ENCODE measurements around the gene CELF4.

CELF4 gene

GRCh38 chr18:37547196-37547827 lies 18.3 kb downstream of the CELF4 start:
- no peak for DNase-seq (ENCODE audit: low read depth in 2 of 2)

DNA sequence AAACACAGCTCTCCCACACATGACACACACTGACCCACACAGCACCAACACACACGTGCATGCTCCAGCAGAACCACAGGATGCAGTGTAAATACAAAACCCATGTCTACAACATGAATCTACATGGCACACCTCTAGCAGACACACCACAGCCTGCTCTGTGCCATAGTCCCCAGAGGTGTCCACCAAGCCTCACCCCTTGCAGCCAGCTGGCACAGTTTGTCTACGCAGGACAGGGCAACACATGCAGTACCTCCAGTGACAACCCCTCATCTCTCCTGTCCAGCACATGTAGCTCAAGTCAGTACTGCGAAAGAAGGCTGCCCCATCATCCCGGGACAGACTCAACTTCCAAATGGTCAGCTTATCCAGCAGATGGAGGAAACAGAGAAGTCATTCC lies 18.9 kb downstream of the CELF4 start:
- no peak for DNase-seq (ENCODE audit: low read depth in 2 of 2)

DNA sequence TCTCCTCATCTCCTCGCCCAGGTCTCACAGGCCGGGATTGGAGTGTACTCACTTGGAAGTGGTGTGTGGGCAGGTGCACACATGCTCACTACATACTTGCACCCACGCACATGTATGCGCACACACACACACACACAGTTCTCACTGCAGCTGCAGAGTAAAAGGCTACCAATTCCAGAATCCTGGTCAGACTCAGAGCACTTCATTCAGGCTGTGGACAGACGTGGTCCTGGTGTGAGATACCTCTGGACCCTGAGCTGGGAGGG lies 19.4 kb downstream of the CELF4 start:
- no peak for DNase-seq (ENCODE audit: low read depth in 2 of 2)

GRCh38 chr18:37545461-37546271 lies 19.9 kb downstream of the CELF4 start:
- no peak for DNase-seq (ENCODE audit: low read depth in 2 of 2)

- no peak for DNase-seq (ENCODE audit: low read depth in 2 of 2)
These were observed 20.9 kb downstream of the CELF4 start for GRCh38 chr18:37544713-37545112.

- no peak for DNase-seq (ENCODE audit: low read depth in 2 of 2)
These were observed 21.4 kb downstream of the CELF4 start for GRCh38 chr18:37544217-37544616.

DNA sequence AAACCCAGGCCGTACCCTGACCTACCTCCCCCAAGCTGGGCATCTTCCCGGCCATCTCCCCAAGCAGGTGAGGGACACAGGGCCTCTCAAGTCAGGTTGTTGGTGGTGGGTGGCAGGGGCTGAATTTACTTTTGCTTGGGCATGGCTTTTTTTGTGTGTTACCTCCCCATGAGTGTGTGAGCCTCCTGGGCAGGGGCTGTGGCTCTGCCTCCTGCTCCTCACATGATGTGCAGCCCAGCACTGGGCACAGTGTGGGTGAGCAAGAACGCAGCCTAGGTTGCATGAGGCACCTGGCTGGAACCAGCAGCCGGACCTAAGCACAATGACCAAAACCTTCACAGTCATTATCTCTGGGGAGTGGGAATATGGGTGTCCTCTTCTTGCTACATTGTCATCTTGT lies 22.3 kb downstream of the CELF4 start:
- no peak for DNase-seq (ENCODE audit: low read depth in 2 of 2)

DNA sequence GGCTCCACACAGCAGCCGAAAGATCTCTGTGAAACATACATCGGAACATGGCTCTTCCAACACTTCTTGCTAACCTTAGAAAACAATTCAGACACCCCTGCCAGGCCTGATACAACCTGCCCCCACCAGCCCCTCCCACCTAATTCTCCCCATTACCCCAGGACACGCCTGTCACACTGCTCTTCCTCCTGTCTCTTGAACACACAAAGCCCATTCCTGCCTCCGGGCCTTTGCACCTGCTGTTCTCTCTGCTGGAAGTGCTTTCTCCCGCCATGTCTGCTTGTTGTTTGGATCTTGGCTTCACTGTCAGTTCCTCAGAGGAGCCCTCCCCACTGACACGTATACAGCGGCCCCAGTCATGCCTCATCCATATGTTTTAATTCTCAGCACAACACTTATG lies 24.1 kb downstream of the CELF4 start:
- no peak for DNase-seq (ENCODE audit: low read depth in 2 of 2)

DNA sequence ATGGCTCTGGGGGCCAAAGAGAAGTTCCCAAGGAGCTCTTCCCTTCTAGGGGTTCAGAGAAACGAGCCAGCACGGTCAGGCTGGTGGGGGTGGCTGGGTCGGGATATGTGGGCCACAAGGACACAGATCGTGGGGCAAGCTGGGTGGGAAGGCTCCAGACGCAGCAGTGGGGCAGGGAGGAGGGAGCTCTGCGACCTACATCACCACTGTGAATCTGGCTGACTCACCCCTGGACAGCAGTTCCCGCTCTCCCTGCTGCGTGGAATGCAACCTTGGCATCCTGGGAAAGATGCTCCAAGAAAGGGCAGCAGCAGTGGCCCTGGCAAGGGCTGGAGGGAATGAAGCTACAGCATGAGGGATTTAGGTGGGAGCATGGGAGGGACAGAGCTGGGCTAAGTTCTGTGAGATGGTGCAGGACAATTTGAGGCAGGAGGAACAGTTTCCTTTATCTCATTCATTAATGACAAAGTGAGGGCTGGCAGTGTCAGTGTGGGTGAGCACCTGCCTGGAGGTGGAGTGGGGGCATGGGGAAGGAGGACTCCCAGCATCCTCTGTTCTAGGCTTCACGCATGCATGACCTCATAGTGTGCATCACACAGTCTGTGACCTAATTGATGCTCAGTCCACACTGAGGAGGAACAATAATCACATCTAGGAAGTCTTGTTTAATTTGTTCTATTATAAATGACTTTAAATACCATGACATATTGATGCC lies 25.0 kb downstream of the CELF4 start:
- no peak for DNase-seq (ENCODE audit: low read depth in 2 of 2)

- DNase-seq (ENCODE audit: low read depth in 2 of 2), result no peak
These were observed 26.4 kb downstream of the CELF4 start for GRCh38 chr18:37539236-37539635.

GRCh38 chr18:37538526-37539205 lies 26.9 kb downstream of the CELF4 start:
- DNase-seq (ENCODE audit: low read depth in 2 of 2), result no peak

- DNase-seq (ENCODE audit: low read depth in 2 of 2), result peak; percentile 49 to 51
These were observed 27.6 kb downstream of the CELF4 start for GRCh38 chr18:37537868-37538525.

- DNase-seq (ENCODE audit: low read depth in 2 of 2), result no peak
These were observed 28.9 kb downstream of the CELF4 start for GRCh38 chr18:37536656-37537055.

DNA sequence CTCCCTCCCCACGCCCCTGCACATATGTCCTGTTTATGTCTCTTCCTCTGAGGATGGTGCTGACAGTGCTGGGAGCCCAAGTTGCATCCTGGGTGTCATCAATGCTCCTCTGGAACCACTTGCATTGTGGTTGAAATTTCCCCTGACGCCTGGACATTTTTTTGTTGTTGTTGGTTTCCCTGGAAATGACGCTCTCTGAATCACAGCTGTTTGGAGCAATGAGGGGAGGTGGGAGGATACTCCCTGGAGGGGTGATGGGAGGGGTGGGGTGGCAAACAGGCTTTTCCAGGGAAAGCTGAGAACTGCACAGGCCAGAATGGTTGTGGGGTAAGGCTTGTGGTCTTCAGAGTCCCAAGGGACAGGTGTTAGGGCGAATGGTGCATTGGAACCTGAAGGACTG lies 29.6 kb downstream of the CELF4 start:
- no peak for DNase-seq (ENCODE audit: low read depth in 2 of 2)

DNA sequence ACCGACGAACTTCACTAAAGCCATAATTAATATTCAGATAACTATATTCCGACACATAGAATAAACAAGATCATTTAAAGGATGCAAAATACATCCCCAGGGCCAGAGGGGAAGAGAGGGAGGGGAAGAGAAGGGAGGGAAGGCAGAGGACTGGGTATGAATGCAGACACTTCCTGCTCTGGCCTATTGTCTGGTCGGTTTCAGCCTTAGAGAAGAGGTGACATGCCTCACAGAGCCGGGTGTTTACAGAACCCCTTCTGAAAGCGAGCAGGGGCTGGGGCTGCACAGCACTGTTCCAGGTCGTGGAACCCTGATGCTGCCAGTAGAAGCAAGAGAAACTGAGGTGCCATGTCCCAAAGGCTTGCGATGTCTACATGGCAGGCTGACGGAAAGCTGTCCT lies 31.0 kb downstream of the CELF4 start:
- DNase-seq (ENCODE audit: low read depth in 2 of 2), result no peak

- DNase-seq (ENCODE audit: low read depth in 2 of 2), result no peak
These were observed 31.7 kb downstream of the CELF4 start for GRCh38 chr18:37533647-37534584.

- DNase-seq (ENCODE audit: low read depth in 2 of 2), result no peak
These were observed 32.7 kb downstream of the CELF4 start for GRCh38 chr18:37532917-37533316.

GRCh38 chr18:37529863-37530262 lies 35.7 kb downstream of the CELF4 start:
- no peak for DNase-seq (ENCODE audit: low read depth in 2 of 2)

DNA sequence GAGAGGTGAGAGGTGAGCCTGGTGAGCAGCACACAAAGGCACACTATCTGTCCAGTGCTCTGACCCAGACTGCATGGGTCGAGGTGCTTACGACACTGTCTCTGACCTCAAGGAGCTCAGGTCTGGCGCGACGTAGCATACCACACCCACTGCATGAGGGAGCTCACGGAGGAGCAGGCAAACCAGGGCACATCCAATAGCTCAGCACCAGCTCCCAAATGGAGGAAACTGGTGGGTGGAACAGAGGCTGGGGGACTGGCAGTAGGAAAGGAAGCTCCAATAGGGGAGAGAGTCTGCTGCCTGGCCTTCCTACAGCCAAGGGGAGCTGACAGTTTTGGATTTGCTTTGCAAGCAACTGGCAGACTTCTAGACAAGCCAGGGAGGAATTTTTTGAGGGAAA lies 36.3 kb downstream of the CELF4 start:
- no peak for DNase-seq (ENCODE audit: low read depth in 2 of 2)

- DNase-seq (ENCODE audit: low read depth in 2 of 2), result no peak
These were observed 38.2 kb downstream of the CELF4 start for GRCh38 chr18:37527395-37527794.

- DNase-seq (ENCODE audit: low read depth in 2 of 2), result no peak
These were observed 40.4 kb downstream of the CELF4 start for GRCh38 chr18:37525262-37525585.
